Measurements from ENCODE around the gene FAM236C.
"Not testable (repeated sequence)": the region's sequence is repeated elsewhere in the genome, so short reads cannot be mapped to it uniquely, and the experiment has no call there.

The FAM236C gene

DNA sequence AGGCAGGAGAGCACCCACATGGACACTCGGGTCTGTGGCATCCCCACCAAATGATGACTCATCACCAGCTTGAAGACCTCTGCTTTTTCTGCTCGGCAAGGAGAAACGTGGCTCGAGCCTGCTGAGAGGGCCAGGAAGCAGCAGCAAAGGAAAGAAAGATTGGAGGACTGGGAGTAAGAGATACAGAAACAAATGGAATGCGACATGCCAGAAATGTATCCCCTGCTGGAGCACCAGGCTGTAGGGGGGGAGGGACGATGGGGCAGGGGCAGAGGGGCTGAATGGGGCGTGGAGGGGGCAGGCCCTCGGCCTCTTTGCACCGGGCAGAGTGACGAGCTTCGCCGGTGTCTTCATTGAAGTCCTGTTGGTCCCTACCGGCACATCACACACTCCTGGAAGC, at the start of gene FAM236C:
FAM236C (plus strand) TSS at position 301 of the 400 bp plus-strand sequence. CDS start 100 bp downstream, outside the sequence.
- H3K4me3 ChIP-seq (ENCODE audit: low read depth, low read length); in situ Hi-C loops (cut with HindIII; ENCODE audit: low sequenced_read_pairs); DNase-seq (ENCODE audit: low read depth): not testable (repeated sequence)

DNA sequence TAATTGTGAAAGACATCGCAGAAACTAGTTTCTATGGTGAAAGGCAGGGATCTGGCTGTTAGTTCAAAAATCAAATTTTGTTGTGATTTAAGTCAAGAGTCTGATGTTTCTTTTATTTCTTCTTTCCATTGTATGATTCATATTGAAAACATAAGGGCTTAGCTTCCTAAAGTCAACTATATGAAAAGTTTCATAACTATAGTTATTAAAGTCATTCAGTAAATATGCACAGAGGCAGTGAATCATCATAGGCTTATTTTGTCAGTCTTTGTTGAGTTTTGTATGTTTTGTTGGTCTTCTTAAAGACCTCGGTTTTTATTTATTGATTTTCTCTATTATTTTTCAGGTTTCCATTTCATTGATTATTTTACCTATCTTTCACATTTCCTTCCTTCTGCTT, 29.5 kb upstream of the FAM236C start:
- in situ Hi-C loops (cut with HindIII; ENCODE audit: low sequenced_read_pairs); DNase-seq (ENCODE audit: low read depth); H3K4me3 ChIP-seq (ENCODE audit: low read depth, low read length): not testable (repeated sequence)

DNA sequence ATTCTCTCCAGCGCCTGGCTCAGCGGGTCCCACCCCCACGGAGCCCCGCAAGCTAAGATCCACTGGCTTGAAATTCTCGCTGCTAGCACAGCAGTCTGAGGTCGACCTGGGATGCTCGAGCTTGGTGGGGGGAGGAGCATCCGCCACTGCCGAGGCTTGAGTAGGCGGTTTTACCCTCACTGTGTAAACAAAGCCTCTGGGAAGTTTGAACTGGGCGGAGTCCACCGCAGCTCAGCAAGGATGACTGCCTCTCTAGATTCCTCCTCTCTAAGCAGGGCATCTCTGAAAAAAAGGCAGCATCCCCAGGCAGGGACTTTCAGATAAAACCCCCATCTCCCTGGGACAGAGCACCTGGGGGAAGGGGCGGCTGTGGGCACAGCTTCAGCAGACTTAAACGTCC, 22.7 kb upstream of the FAM236C start:
- H3K4me3 ChIP-seq (ENCODE audit: low read depth, low read length); in situ Hi-C loops (cut with HindIII; ENCODE audit: low sequenced_read_pairs); DNase-seq (ENCODE audit: low read depth): not testable (repeated sequence)

DNA sequence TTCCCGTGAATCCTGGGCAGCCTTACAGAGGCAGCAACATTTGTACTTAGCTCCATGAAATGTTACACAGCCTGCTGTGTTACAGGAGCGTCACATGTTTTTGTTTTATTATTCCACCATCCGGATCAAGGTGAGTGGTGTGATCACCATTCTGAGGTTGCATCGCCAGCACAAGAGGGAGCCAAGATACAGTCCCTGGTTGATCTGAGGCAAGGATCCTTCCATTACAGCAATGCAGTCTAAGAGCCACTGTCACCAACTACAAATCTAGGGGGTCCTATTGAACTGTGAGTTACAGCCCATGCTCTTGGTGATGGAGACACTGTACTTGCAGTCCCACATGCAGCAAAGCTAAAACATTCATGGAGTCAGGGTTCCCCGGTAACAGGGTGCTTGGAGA, 3.7 kb downstream of the FAM236C start:
- H3K4me3 ChIP-seq (ENCODE audit: low read depth, low read length); DNase-seq (ENCODE audit: low read depth); in situ Hi-C loops (cut with HindIII; ENCODE audit: low sequenced_read_pairs): not testable (repeated sequence)

DNA sequence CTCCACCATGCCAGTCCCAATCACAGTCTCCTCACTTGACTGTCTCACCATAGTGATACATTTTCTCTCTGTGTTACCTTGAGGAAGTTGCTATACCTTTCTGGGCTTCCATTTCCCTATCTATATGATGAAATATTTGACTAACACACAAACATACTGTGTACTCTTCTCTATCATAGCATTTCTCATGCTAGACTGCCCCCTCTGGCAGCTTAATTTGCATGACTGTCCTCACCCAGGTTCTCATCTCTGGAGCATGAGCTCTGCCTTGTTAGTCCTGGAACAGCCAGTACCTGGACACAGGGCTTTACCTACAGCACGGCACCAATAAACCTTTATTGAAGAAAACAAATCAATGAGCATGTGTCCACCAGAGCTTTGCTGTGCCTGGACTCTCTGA, 19.9 kb downstream of the FAM236C start:
- H3K4me3 ChIP-seq (ENCODE audit: low read depth, low read length); DNase-seq (ENCODE audit: low read depth); in situ Hi-C loops (cut with HindIII; ENCODE audit: low sequenced_read_pairs): not testable (repeated sequence)

DNA sequence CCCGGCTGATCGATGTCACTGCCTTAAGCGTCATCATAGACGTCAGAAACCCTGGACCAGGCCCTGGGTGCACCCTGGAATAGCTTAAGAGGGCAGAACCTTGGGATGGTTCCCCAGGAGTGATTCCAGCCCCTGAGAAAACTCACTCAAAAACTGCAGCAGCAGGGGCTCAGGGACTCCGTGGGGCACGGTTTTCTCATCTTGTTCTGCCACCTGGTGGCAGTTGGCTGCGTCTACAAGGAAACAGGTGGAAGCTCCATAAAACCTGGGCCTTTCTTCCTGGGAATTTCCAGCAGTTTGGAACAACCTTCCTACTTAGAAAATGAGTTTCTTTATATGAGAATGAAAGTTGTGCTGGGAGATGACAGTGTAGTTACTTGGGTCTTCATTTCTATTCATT, 24.0 kb downstream of the FAM236C start:
- DNase-seq (ENCODE audit: low read depth); H3K4me3 ChIP-seq (ENCODE audit: low read depth, low read length); in situ Hi-C loops (cut with HindIII; ENCODE audit: low sequenced_read_pairs): not testable (repeated sequence)

DNA sequence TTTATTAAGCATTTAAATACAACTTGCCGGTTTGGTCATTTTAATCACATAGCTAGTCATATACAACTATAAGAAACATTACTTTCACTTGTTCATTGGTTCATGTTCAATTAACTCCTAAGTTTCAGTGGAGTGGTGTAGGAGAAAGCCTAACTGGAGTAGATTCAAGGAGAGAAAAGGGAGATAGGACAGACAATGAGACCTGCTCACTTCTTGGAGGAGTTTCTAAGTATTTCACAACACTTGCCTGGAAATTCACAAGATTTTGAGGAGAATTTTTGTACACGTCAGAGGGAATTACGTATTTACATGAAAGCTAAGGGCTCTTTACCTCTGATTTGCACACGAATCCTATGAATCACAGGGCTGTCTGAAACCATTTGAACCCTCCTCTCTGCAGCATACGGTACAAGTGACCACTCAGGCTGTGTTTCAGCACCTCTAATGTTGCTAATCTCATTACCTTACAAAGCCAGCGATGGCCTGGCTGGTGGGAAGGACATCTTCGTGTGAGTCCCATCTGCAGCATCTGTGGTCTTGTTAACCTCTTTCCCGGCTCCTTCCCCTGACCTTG, 24.6 kb downstream of the FAM236C start:
- DNase-seq (ENCODE audit: low read depth); in situ Hi-C loops (cut with HindIII; ENCODE audit: low sequenced_read_pairs); H3K4me3 ChIP-seq (ENCODE audit: low read depth, low read length): not testable (repeated sequence)

DNA sequence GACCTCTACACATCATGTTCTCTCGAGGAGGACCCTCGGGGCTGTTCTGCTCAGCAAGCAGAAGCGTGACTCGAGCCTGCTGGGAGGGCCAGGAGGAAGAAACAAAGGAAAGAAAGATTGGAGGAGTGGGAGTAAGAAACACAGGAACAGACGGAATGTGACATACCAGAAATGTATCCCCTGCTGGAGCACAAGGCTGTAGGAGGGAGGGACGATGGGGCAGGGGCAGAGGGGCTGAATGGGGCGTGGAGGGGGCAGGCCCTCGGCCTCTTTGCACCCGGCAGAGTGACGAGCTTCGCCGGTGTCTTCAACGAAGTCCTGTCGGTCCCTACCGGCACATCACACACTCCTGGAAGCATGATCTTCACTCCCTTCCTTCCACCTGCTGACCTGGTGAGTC, 25.5 kb downstream of the FAM236C start, which contains the start of gene FAM236A:
FAM236A (plus strand) TSS at position 301 of the 400 bp plus-strand sequence; CDS start at position 358, 57 bp downstream.
- DNase-seq (ENCODE audit: low read depth); H3K4me3 ChIP-seq (ENCODE audit: low read depth, low read length); in situ Hi-C loops (cut with HindIII; ENCODE audit: low sequenced_read_pairs): not testable (repeated sequence)

DNA sequence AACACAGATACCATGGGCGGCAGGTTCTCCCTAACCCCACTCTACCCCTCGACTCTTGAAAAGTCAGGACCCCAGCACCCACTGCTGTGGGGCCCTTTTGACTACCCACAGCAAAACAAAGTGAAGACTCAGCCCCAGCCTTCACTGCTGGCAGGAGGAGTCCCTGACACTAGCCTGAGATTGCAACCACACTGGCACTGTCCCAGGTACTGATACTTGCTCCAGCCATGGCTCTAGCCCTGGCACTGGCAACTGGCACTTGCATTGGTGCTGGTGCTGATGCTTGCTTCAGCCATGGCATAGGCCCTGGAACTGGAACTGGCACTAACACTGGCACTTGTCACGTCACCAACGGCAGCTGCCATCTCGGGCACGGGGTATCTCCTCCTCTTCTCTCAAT, 29.9 kb downstream of the FAM236C start:
- DNase-seq (ENCODE audit: low read depth); in situ Hi-C loops (cut with HindIII; ENCODE audit: low sequenced_read_pairs); H3K4me3 ChIP-seq (ENCODE audit: low read depth, low read length): not testable (repeated sequence)

DNA sequence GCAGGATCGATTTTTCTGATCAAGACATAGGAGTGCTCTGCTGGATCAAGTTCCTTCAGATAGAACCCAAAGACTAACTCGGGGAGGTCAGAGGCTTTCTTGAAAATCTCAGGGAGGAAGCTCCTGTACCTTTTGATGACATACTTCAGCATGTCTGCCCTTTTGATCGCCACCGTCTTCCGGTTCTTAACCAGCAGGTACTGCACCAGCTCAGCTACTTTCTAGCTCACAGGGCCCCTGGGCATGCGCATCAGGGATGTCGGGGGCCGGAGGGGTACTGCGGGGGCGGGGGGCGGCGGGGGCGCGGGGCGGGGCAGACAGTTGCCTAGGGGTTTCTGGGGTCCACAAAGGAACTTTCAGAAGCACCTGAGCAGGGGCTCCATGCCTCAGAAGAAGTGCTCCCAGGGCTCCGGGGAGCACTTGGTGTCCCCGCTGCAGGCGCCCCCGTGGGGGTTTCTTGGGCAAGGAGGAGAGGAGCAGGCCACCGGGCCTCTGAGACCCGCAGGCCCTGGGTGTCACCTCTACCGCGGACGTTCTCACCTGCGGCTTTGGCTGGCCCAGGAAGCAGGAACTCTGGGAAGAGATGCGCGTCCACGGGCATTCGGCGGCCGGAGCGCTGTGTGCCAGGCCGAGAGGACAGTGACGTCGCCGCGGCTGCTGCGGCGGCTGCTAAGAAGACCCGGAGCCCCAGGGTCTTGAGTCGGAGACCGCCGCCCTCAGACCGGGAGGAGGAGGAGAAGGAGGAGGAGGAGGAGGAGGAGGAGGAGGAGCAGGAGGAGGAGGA, 30.8 kb downstream of the FAM236C start:
- in situ Hi-C loops (cut with HindIII; ENCODE audit: low sequenced_read_pairs); DNase-seq (ENCODE audit: low read depth); H3K4me3 ChIP-seq (ENCODE audit: low read depth, low read length): not testable (repeated sequence)

DNA sequence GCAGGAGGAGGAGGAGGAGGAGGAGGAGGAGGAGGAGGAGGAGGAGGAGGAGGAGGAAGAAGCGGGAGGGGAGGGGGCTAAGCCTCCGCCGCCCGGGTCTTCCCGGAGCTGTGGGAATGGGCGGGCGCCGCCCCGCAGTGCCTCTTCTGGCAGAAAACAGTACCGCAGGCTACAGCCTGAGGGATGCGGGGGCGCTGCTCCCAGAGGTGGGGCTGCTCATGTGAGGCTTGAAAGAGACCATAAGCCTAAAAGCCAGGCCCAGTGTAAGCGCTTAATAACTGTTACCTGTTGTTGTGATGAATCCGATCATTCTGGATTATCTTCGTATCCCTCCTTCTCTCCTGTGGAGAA, 31.4 kb downstream of the FAM236C start, which contains the start of gene DMRTC1:
DMRTC1 (minus strand) TSS at position 19 of the 351 bp plus-strand sequence. CDS start 68,143 bp downstream, outside the sequence.
- H3K4me3 ChIP-seq (ENCODE audit: low read depth, low read length); in situ Hi-C loops (cut with HindIII; ENCODE audit: low sequenced_read_pairs); DNase-seq (ENCODE audit: low read depth): not testable (repeated sequence)

DNA sequence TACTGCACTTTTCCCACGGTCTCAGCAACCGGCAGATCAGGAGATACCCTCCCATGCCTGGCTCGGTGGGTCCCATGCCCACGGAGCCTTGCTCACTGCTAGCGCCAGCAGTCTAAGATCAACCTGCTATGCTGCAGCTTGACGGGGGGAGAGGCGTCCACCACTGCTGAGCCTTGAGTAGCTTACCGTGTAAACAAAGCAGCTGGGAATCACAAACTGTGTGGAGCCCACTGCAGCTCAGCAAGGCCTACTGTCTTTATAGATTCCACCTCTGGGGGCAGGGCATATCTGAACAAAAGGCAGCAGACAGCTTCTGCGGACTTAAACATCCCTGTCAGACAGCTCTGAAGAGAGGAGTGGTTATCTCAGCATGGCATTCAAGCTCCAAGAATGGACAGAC, 47.6 kb downstream of the FAM236C start:
- DNase-seq (ENCODE audit: low read depth); in situ Hi-C loops (cut with HindIII; ENCODE audit: low sequenced_read_pairs); H3K4me3 ChIP-seq (ENCODE audit: low read depth, low read length): not testable (repeated sequence)

Data from astrocyte of the cerebellum (primary cell).